GM19468 (cell line): ENCODE results near the gene ACOXL.

ENCODE experiments used
- ATAC-seq: cut with Tn5 transposase; IDR thresholded peaks from one replicate; pipeline ENCODE4 v1.9.1; 2021; ENCODE audit warnings: mild to moderate bottlenecking, moderate library complexity, moderate number of reproducible peaks; ENCODE audit not compliant: unreplicated experiment; ENCODE audit errors: extremely low read depth

Gene ACOXL

DNA sequence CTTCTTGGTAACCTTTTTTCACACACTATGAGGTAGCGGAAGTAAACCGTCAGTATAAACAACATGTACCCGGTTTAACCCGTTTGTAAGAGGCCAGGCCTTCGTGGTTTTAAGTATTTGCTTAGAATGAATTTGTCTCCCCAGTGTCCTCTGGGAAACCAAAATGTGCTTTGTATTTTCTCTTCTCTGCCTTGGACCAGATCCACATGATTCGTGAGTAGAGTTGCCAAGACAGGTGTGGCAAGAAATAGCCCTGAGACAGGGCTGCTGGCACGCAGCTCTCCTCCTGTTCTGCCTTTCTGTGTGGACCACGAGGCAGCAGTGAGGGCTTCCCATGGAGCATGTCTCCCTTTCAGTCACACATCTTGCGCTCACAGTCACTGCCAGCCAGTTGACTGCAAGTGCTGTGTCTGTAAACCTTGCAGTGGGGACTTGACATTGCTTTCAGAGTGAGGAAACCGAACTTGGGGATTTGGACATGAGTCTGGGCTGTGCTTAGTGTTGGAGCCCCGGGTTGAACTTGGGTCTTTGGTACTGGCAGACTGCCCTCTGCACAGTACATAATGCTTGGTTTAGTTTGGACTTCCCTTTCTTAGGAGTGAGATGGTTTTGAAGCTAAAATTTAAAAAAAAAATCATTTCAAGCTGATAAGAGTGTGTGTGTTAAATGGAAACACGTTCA is 407.4 kb downstream of the ACOXL start:
- no peak for ATAC-seq

GRCh38 chr2:111140815-111141214 is 408.4 kb downstream of the ACOXL start:
- ATAC-seq = no peak

- no peak for ATAC-seq
These were observed 409.7 kb downstream of the ACOXL start for GRCh38 chr2:111142101-111142500.

DNA sequence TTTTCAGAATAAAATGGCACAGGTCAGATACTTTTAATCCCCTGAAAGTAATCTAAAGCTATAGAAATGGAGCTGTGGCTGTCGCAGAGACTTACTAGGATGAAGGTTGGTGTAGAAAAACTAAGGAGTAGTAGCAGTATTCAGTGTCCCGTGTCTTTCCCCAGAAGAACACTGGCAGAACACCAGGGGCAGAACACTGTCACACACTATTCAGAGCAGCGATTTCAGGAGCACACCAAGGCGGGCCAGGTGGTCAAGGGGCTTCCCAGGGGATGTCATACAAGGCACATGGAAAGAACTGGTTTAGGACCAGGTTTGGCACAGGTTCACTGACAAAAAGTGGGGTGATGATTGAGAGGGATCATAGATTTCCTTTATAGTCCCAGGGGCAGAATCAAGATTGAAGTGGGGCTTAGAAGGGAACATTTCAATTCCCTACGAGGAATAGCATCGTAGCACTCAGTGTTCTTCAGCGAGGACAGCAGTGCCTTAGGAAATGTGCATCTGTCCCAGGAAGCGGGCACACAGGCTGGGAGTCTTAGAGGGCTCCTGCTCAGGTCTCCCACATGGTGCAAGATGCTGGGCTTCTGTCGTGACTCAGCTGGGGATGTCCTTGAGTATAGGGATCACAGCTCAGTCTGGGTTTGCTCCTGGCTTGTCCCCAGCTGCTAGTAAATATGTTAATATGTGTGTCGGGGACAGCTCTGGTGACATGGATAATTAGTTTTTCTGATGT is 410.9 kb downstream of the ACOXL start:
- no peak for ATAC-seq

GRCh38 chr2:111143843-111144198 is 411.4 kb downstream of the ACOXL start:
- ATAC-seq = no peak

DNA sequence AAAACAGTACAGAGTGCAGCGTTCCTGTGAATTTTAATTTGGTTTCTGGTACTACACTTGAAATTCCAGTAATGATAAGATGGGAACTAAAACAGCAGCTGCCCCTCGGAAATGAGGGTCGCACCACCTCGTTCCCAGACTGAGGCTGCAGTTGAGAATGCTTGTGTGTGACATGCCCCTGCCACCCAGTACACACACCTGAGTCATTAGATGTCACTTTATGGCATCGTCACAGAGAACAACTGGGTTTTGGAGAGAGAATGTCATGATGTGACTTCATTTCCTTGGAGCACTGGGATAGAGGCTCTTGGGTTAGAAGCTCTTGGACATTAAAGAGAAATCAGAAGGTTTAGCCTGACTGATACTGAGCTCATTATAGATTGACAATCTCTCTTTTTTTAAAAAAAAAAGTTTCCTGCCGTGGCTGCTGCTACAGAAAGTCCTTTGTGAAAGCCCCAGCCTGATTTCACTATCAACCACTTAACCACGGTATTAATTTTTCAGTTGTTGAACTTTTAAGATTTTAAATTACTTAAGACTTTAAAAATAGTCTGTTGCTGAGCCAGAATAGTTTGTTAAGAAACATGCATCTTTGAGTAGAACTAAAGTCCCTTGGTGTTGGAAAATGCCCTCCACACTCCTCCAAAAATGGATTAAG is 412.9 kb downstream of the ACOXL start:
- ATAC-seq = no peak

GRCh38 chr2:111145951-111146350 is 413.6 kb downstream of the ACOXL start:
- no peak for ATAC-seq

DNA sequence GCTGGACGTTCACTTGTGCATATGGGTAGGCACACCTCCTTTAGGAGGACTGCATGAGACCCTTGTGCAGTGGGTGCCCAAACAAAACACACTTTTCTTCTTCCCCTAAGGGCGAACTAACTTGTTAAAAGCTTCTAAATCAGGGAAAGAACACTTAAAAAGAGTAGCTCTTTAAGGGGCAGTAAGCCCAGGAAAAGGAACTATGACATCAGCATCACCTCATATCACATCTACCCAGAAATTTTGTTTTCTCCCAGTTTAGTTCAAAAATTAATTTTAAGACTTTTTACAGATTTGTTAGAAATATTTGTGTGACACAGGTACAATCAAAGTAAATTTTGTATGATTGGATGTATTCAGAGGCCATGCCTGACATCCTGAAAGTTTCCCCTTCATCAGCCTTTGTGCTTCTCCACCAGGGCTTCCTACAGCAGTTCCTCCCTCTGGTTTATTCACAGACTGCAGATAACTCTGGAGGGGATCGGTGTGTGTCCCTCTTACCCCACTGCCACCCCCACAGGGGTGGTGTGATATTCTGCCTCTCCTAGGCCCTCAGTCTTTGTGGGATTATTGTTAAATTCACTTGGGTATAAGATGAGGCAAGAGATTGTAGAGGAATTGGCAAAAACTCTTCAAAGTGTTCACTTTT is 416.0 kb downstream of the ACOXL start:
- no peak for ATAC-seq

- ATAC-seq = no peak
These were observed 416.6 kb downstream of the ACOXL start for GRCh38 chr2:111148925-111149324.

- ATAC-seq = no peak
These were observed 417.6 kb downstream of the ACOXL start for GRCh38 chr2:111149882-111150455.

- ATAC-seq = no peak
These were observed 422.4 kb downstream of the ACOXL start for GRCh38 chr2:111154758-111155157.

- ATAC-seq = no peak
These were observed 423.2 kb downstream of the ACOXL start for GRCh38 chr2:111155610-111156009.

DNA sequence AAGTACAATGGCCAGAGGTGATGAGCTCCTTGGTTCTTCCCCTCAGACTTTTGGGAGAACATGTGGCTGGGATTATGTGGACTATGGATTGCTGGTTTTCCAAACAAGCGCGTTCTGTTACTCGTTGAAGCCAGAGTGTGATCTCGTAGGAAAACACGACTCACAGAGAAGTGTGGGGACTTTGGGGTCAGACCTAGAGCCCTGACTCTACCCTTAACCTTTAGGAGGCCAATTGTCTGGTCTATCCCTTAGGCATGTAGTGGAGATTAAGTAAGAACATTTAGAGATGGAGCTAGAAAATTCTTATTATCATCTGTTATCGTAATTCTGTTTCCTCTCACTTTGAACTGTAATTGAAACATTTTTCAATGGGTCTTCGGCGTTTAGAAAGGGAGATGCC is 424.2 kb downstream of the ACOXL start:
- no peak for ATAC-seq

DNA sequence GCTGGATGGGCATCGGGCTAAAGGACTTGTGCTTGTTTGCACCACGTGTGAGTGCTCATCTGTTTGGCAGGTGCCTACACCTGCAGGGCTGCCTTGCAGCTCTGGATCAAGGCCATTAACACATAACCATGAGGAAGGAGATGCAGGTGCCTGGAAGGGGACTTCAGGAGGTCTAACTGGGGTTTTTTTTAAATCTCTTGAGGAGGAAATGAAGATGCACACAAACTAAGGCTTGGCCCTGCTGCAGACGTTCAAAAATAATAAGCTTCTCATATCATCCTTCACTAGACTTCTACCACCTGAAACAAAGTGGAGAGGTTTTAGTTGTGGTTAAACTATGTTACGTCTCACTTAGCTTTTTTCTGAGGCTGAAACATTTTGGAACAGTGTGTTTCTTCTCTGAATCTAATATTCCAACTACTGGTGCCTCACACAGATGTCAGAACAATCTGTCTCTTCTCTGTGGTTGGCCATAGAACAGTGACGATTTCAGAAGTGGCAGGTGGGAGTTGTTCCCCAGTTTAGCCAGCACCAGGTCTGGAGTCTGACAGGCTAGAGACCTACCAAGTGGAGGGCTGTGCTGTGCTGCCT is 424.8 kb downstream of the ACOXL start:
- peak; percentile 22 for ATAC-seq

GRCh38 chr2:111157798-111158197 is 425.4 kb downstream of the ACOXL start:
- peak; percentile 37 for ATAC-seq

DNA sequence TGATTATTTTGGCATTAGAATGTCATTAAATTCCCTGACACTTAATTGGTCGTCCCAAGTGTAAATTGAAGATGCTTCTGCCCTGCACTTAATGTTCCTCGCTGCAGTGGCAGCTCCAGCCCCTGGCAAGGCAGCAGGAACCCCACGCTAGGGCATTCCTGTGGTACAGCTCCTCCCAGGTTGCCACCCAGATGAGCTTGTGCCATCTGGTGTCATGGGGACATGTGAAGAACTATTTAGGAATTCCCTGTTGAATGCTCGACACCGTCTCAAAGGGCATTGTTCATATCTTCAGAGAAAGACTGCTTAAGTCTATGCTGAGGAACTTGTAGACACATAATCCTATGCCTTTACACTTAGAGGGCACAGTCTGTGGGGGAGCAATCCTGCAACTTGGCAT is 427.3 kb downstream of the ACOXL start:
- no peak for ATAC-seq

- no peak for ATAC-seq
These were observed 428.4 kb downstream of the ACOXL start for GRCh38 chr2:111160758-111161157.

DNA sequence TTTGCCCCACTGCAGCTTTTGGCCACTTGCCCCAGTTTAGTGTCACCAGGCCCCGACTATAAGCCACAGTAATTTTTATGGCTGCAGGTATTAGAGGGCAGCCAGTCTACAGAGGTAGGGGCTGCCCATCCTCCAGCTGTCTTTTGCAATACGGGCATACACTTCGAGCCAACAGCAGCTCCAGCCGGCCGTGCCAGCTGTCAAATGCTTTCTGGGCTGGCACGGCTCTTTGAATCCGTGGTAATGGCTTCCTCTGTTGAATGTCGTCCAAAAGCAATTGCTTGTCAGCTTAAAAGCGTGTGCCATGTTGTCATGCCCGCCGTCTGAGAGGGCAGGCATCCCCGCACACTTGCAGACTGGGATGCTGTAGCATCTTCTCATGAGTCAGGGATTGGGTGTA is 429.6 kb downstream of the ACOXL start:
- ATAC-seq = no peak

GRCh38 chr2:111162718-111163331 is 430.5 kb downstream of the ACOXL start:
- peak; percentile 15 for ATAC-seq

DNA sequence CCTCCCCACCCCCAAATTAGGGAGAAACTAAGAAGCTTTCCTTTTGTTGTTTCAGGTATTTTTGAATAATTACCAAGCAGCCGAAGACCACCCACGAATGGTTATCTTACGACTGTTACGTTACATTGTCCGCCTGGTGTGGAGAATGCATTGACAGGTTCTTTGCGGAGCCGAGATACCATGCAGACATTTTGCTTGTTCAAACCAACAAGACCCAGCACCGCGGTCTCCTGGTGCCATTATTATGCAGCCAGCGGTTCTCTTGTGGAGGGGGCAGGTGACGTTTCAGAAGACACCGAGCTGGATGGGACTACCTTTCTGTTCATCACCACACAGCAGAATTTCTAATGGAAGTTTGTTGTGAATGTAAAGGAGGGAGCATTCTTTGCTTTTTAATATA is 431.7 kb downstream of the ACOXL start:
- ATAC-seq = no peak
